K562 (cell line): ENCODE results near the gene BIRC6. TPM values are rescaled to one million over a fixed set of nuclear protein-coding genes. Genes with fewer than 3 reads are reported as not detected.

Experiments used
- ATAC-seq: fragments of 200-7000 bp; cut with Tn5 transposase; 3 replicates; pipeline ENCODE4 v1.9.1; 2020; ENCODE audit warnings: moderate library complexity
- BruUV-seq: library from RNA; stranded (reverse); fragments of 400-500 nt; replicated peaks from 2 replicates; lab custom pipeline; 2021; lab: Mats Ljungman, UMichigan
- CTCF ChIA-PET: fragments of 300-600 bp; formaldehyde crosslinking; extraction: SDS; loops from one replicate; lab custom pipeline; 2021; ENCODE audit warnings: low intra/inter-chr PET ratio; lab: Yijun Ruan, JAX
- POLR2A ChIA-PET: fragments of 300-600, 350-650 bp; sonication (Branson Sonifier 250); formaldehyde crosslinking; extraction: SDS; loops from one replicate; lab custom pipeline; 2021; ENCODE audit warnings: antibody characterized with exemption, inconsistent platforms; lab: Yijun Ruan, JAX
- DNase-seq, 4 experiments: peaks; one replicate each; pipeline versions ENCODE4 v3.0.0 to v3.0.0-alpha.2; 2011 to 2018; ENCODE audit warnings: low spot score in 3 of 4, mixed read lengths in 3 of 4; ENCODE audit errors: extremely low read depth in 1 of 4
- FAIRE-seq: peaks from 2 replicates; lab custom pipeline; 2011; peaks lifted over from hg19 to GRCh38; lab: Jason Lieb, UNC
- H2AFZ ChIP-seq: 2 replicates; pipeline ENCODE4 v1.6.0; 2011; ENCODE audit warnings: low read depth, low read length, control low read depth, inconsistent platforms
- H3K27ac ChIP-seq: fragments of 200-600 bp; 3 replicates; pipeline ENCODE4 v1.8.0; 2011; ENCODE audit warnings: low read depth, mild to moderate bottlenecking, control low read depth, inconsistent platforms, low read length, moderate library complexity, mixed read lengths; ENCODE audit errors: extremely low read depth
- H3K27me3 ChIP-seq, 2 experiments: fragments of 300-600 bp in 1 of 2; 2 replicates in 1 of 2; 3 replicates in 1 of 2; pipeline versions ENCODE4 v1.6.0 to v1.8.0; 2011; ENCODE audit warnings: inconsistent platforms in 2 of 2, low read length in 2 of 2, mild to moderate bottlenecking in 1 of 2, mixed read lengths in 1 of 2, moderate library complexity in 1 of 2; ENCODE audit not compliant: control insufficient read depth in 2 of 2, insufficient read depth in 2 of 2
- H3K36me3 ChIP-seq: fragments of 300-600 bp; 3 replicates; pipeline ENCODE4 v1.8.0; 2011; ENCODE audit warnings: mild to moderate bottlenecking, low read length, inconsistent platforms; ENCODE audit not compliant: control insufficient read depth, insufficient read depth
- H3K4me1 ChIP-seq, 2 experiments: fragments of 200-600 bp in 1 of 2; replicated peaks in 1 of 2; 2 replicates in 1 of 2; 3 replicates in 1 of 2; pipeline versions ENCODE4 v1.5.1 to v1.8.0; 2011; ENCODE audit warnings: inconsistent platforms in 2 of 2, low read length in 2 of 2, mild to moderate bottlenecking in 1 of 2, mixed read lengths in 1 of 2, moderate library complexity in 1 of 2; ENCODE audit not compliant: control insufficient read depth in 2 of 2, insufficient read depth in 2 of 2
- H3K4me2 ChIP-seq: 2 replicates; pipeline ENCODE4 v1.6.1; 2011; ENCODE audit warnings: low read length, control low read depth, inconsistent platforms, mixed read lengths; ENCODE audit not compliant: insufficient read depth
- H3K4me3 ChIP-seq: fragments of 200-600 bp; sonication (generic), shearing (Covaris generic); 2 replicates; pipeline ENCODE4 v1.5.1; 2016; ENCODE audit warnings: control low read depth, inconsistent platforms
- H3K79me2 ChIP-seq: fragments of 200-600 bp; 3 replicates; pipeline ENCODE4 v1.8.0; 2011; ENCODE audit warnings: low read length, inconsistent platforms; ENCODE audit not compliant: control insufficient read depth, insufficient read depth
- H3K9ac ChIP-seq, 2 experiments: 2 replicates each; pipeline versions ENCODE4 v1.6.0 to v1.6.1; 2011; ENCODE audit warnings: low read depth in 2 of 2, low read length in 2 of 2, control low read depth in 1 of 2, inconsistent platforms in 1 of 2, mild to moderate bottlenecking in 1 of 2, mixed read lengths in 1 of 2; ENCODE audit not compliant: insufficient read depth in 1 of 2
- H3K9me1 ChIP-seq: one replicate; pipeline ENCODE4 v1.6.0; 2011; ENCODE audit warnings: inconsistent platforms, mild to moderate bottlenecking, low read length, moderate library complexity; ENCODE audit not compliant: control insufficient read depth, insufficient read depth
- H3K9me3 ChIP-seq: replicated peaks from 2 replicates; pipeline ENCODE4 v1.5.1; 2011; ENCODE audit warnings: low read depth, low read length, inconsistent platforms; ENCODE audit not compliant: control insufficient read depth, insufficient read depth
- H4K20me1 ChIP-seq: replicated peaks from 2 replicates; pipeline ENCODE4 v1.6.1; 2011; ENCODE audit warnings: low read length, inconsistent platforms, mixed read lengths; ENCODE audit not compliant: control insufficient read depth, insufficient read depth
- ATF7 ChIP-seq: fragments of 450-650 bp; IDR thresholded peaks from 2 replicates; pipeline ENCODE4 v1.7.1; 2014; ENCODE audit warnings: mild to moderate bottlenecking, moderate library complexity
- FOXM1 ChIP-seq, 2 experiments: fragments of 450-650 bp in 1 of 2; sonication (generic) in 1 of 2; formaldehyde crosslinking in 1 of 2; IDR thresholded peaks; 2 replicates each; pipeline versions ENCODE4 v1.6.1 to v1.9.0; 2017 to 2022; ENCODE audit warnings: low read depth in 2 of 2, mild to moderate bottlenecking in 2 of 2, missing genetic modification reagents in 1 of 2, moderate library complexity in 1 of 2
- GABPA ChIP-seq: fragments of 200-800 bp; sonication (Bioruptor generic); conservative IDR thresholded peaks from 2 replicates; pipeline ENCODE4 v1.6.1; 2016; ENCODE audit warnings: low read depth, missing genetic modification characterization, missing compliant biosample characterization
- IRF9 ChIP-seq: fragments of 450-650 bp; IDR thresholded peaks from 2 replicates; pipeline ENCODE4 v1.6.1; 2016; ENCODE audit warnings: missing biosample characterization, missing genetic modification characterization
- JUND ChIP-seq, 2 experiments: IDR thresholded peaks; 2 replicates in 1 of 2; 3 replicates in 1 of 2; pipeline ENCODE4 v1.6.1; 2011; ENCODE audit warnings: borderline replicate concordance in 2 of 2, low read depth in 2 of 2, low read length in 2 of 2, improper control_type of control experiment in 1 of 2, missing biosample characterization in 1 of 2, missing genetic modification characterization in 1 of 2, missing genetic modification reagents in 1 of 2
- MED1 ChIP-seq: sonication (generic); formaldehyde crosslinking; IDR thresholded peaks from 2 replicates; pipeline ENCODE4 v1.8.1; 2023; ENCODE audit warnings: missing genetic modification reagents, borderline replicate concordance
- MYBL2 ChIP-seq, 2 experiments: fragments of 450-650 bp in 1 of 2; sonication (generic) in 1 of 2; formaldehyde crosslinking in 1 of 2; IDR thresholded peaks; 2 replicates each; pipeline versions ENCODE4 v1.6.1 to v1.8.1; 2017 to 2022; ENCODE audit warnings: borderline replicate concordance in 1 of 2, inconsistent platforms in 1 of 2, low read depth in 1 of 2, mild to moderate bottlenecking in 1 of 2, missing genetic modification reagents in 1 of 2, moderate library complexity in 1 of 2
- RERE ChIP-seq: sonication (generic); formaldehyde crosslinking; IDR thresholded peaks from 2 replicates; pipeline ENCODE4 v1.8.0; 2023; ENCODE audit warnings: missing genetic modification reagents, mild to moderate bottlenecking, borderline replicate concordance
- SMAD2 ChIP-seq: fragments of 150-350 bp; IDR thresholded peaks from 2 replicates; pipeline ENCODE4 v1.6.1; 2014; ENCODE audit warnings: low read depth, mild to moderate bottlenecking, low read length
- XRCC4 ChIP-seq: IDR thresholded peaks from one replicate; pipeline ENCODE4 v1.6.1; 2011; ENCODE audit not compliant: insufficient read depth, insufficient read length; ENCODE audit errors: extremely low read depth
- ZC3H4 ChIP-seq: sonication (generic); formaldehyde crosslinking; IDR thresholded peaks from 2 replicates; pipeline ENCODE4 v1.9.0; 2021; ENCODE audit warnings: missing genetic modification reagents, borderline replicate concordance
- ZC3H8 ChIP-seq: fragments of 450-650 bp; IDR thresholded peaks from 2 replicates; pipeline ENCODE4 v1.6.1; 2017
- ZNF124 ChIP-seq: sonication (generic); formaldehyde crosslinking; IDR thresholded peaks from 2 replicates; pipeline ENCODE4 v1.8.1; 2022; ENCODE audit warnings: missing genetic modification reagents
- ZNF584 ChIP-seq: fragments of 200-800 bp; sonication (Bioruptor generic); IDR thresholded peaks from 2 replicates; pipeline ENCODE4 v1.6.1; 2016; ENCODE audit warnings: low read depth, mild to moderate bottlenecking, missing genetic modification characterization, missing compliant biosample characterization
- WGBS: fragments of 100-300 bp; shearing (Covaris generic); methylation state at CpG from one replicate; pipeline ENCODE4 v1.1.6; 2016; ENCODE audit warnings: low coverage, mixed read lengths; ENCODE audit not compliant: insufficient coverage; ENCODE audit errors: missing lambda C conversion rate; 5-methylcytosine and 5-hydroxymethylcytosine counted together
- in situ Hi-C: fragments of 300-500 bp; cut with MboI; formaldehyde crosslinking; loops from 4 replicates; pipeline ENCODE4 v1.15.0; 2018; ENCODE audit warnings: inconsistent platforms, mixed read lengths
- intact Hi-C: fragments of 100-400 bp; cut with micrococcal nuclease; formaldehyde crosslinking; loops from 2 replicates; pipeline ENCODE4 v1.14.2; 2022
- polyA plus RNA-seq, 8 experiments: library from polyadenylated mRNA; depleted of rRNA in 4 of 8; stranded (reverse) in 5 of 8; unstranded in 3 of 8; fragments of >200 nt; fragmentation: Nextera tagmentation in 2 of 8; fragmentation: Illumina TruSeq in 1 of 8; extraction: Ambion mirVana in 2 of 8; extraction: Trizol in 1 of 8; gene quantifications; 2 replicates each; pipeline versions ENCODE4 v1.2.1 to v1.2.3, GENCODE V29; 2011 to 2014; ENCODE audit warnings: inconsistent platforms in 1 of 8, missing spikeins in 1 of 8
- total RNA-seq, 7 experiments: library from RNA; depleted of rRNA in 6 of 7; stranded (reverse); fragments of >200 nt in 6 of 7; fragmentation: Illumina TruSeq in 2 of 7; extraction: Trizol in 2 of 7; gene quantifications; 2 replicates each; pipeline versions ENCODE4 v1.2.1 to v1.2.3, GENCODE V29; 2011 to 2021; ENCODE audit warnings: low replicate concordance in 1 of 7

The BIRC6 gene
- total and polyA plus RNA-seq, 9 of the 15 experiments (the other 6 are each of a cell fraction or from before 2014, with no cell fraction given) = 18.8 to 110 (median 49.8) TPM

- 71% methylated on average over 6 of the region's 6 CpGs for WGBS
- H3K9ac ChIP-seq = no peak overlapping the region
- BruUV-seq = no TSS peak
- intact Hi-C loops (no loop called here), in situ Hi-C loops (no loop called here)
- H3K9me3 ChIP-seq = no peaks in the 10 kb centered on the region
- no peaks in the 10 kb centered on the region for H4K20me1 ChIP-seq
- POLR2A ChIA-PET = no interaction called here
- no peaks in the 10 kb centered on the region for H3K4me1 ChIP-seq
- H3K27ac ChIP-seq = peak overlapping the region; percentile 25; the same call in 2 of the 3 replicates
- no peaks in the 10 kb centered on the region for H3K9me1 ChIP-seq
- CTCF ChIA-PET = no interaction called here
- H3K4me3 ChIP-seq = no peak overlapping the region
- ATAC-seq (peak; percentile 53; the same call in 2 of the 3 replicates), FAIRE-seq (peak; percentile 42), DNase-seq (no peak)
- no peaks in the 10 kb centered on the region for H3K27me3 ChIP-seq
- peaks cover 71% of the 10 kb centered on the region for H3K36me3 ChIP-seq
- H3K79me2 ChIP-seq = peaks cover 6% of the 10 kb centered on the region; the same call in 2 of the 3 replicates
- H3K4me2 ChIP-seq = no peak overlapping the region
- no peak overlapping the region for H2AFZ ChIP-seq
- TF ChIP-seq IRF9 (tag) (0 out of 2 replicates have a peak, but pooled peaks have one; percentile 36), ZC3H4 (CRISPR knock-in tag) (no peak), XRCC4 (no peak), ZNF124 (CRISPR knock-in tag) (no peak), SMAD2 (no peak), ZNF584 (CRISPR knock-in tag) (no peak), ATF7 (peak; percentile 32; the same call in 1 of the 2 replicates), RERE (CRISPR knock-in tag) (no peak), GABPA (tag) (0 out of 2 replicates have a peak, but pooled peaks have one; percentile 26), MYBL2 (IDR thresholded peaks at IDR 0.05; ENCODE audit: low read depth) (peak; percentile 74; the same call in 1 of the 2 replicates), MYBL2 (CRISPR knock-in tag; IDR thresholded peaks at IDR 0.05; ENCODE audit: borderline replicate concordance) (no peak), MED1 (no peak), JUND (IDR thresholded peaks at IDR 0.05; ENCODE audit: borderline replicate concordance, low read depth, low read length) (no peak), JUND (tag; IDR thresholded peaks at IDR 0.05; ENCODE audit: borderline replicate concordance, low read depth, low read length) (0 out of 3 replicates have a peak, but pooled peaks have one; percentile 16), FOXM1 (IDR thresholded peaks at IDR 0.05; ENCODE audit: low read depth) (peak; percentile 62; the same call in 1 of the 2 replicates), FOXM1 (CRISPR knock-in tag; IDR thresholded peaks at IDR 0.05; ENCODE audit: low read depth) (no peak), ZC3H8 (no peak)
These were observed 79.3 kb downstream of the BIRC6 start for GRCh38 chr2:32436150-32436549.
